ENCODE measurements around the gene XKR3. TPM values are rescaled to one million over a fixed set of nuclear protein-coding genes. Genes with fewer than 3 reads are reported as not detected.
"Not testable (repeated sequence)": the region's sequence is repeated elsewhere in the genome, so short reads cannot be mapped to it uniquely, and the experiment has no call there.

The XKR3 gene
- total and polyA plus RNA-seq, 2 of the 8 experiments (the other 6 are each of a cell fraction or from before 2014, with no cell fraction given) = 0.17 TPM; not detected in 1

DNA sequence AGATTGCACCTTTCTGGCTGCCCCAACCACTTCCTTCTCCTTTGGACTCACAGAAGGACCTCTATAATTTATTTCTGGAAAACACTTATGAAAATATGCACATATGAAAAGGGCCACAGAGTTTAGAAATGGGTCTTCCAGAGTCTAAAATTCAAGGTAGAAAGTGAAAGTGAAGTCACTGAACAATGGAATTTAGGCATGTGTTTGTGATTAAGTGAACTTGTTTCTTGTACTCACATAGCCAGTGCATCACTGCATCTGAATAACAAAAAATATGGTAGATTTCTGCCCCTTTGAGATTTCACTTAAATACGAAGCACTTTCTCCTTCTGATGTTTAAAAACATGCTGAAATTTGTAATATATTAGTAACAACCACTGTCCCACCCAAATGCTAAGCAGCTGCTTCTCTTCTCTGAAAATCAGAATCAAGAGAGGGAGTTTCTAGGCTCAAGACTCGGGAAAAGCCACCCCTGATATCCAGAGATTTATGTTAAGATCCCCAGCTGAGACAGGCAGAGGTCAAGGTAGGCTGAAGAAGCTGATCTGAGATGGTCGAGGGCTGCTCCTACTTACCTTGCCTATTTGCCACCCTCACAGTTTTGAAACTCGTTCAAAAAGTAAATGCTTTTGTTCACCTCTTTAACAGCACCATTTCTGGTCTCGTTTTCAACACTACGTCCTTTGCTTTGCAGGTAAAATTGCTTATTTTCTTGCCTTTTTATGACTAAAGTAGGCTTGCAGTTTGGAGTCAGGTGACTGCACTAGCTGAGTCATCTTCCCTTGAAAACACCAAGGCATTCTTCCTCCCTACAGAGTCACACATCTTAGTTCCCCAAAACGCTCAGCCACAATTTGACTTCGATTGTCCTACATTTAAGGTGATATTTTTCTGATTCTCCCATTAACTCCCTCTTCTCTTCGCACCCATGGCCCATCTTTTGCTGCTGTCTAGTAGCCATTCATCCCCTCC, at the start of gene XKR3 (continued):
- no peak for TF ChIP-seq BACH1 (IDR thresholded peaks at IDR 0.05; ENCODE audit: low read length)

DNA sequence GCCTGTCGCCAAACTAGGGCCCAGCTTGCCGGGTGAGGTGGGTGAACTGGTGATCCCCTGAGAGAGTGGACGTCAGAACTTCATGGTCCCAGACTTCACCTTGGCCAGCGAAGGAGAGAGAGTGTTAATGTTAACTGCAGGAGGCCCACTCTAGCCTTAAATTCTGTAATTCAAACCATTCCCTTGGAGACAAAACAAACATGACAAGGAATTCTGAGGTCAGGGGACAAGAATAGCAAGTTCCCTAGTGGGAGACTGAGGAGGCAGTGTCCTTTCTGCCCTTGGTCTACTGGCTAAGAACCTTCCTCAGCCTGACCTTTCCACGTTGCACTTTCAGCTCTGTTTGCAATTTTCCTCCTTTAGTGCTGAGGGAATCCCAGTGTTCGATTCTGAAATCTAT, 44.4 kb upstream of the XKR3 start:
- H2AFZ ChIP-seq (ENCODE audit: low read length); H3K36me3 ChIP-seq (ENCODE audit: control insufficient read depth in 2 of 4, insufficient read depth in 4 of 4, low read length in 3 of 4); H3K4ac ChIP-seq (replicated peaks; ENCODE audit: insufficient read length, low read depth, low read length); H3K9ac ChIP-seq (replicated peaks in 1 of 4; ENCODE audit: extremely low read depth in 1 of 4, low read depth in 3 of 4, low read length in 3 of 4); H2BK12ac ChIP-seq (ENCODE audit: low read depth, low read length); H4K20me1 ChIP-seq (replicated peaks in 1 of 2; ENCODE audit: control insufficient read depth in 1 of 2, insufficient read depth in 2 of 2, low read length in 2 of 2); H4K8ac ChIP-seq (ENCODE audit: extremely low read depth, insufficient read depth, low read length); H3K4me3 ChIP-seq (ENCODE audit: extremely low read depth in 1 of 4, insufficient read depth in 2 of 4, low read depth in 3 of 4, low read length in 4 of 4); H3K23me2 ChIP-seq (ENCODE audit: low read depth, low read length); H4K5ac ChIP-seq (ENCODE audit: insufficient read length, low read depth, low read length); H3K79me2 ChIP-seq (ENCODE audit: control insufficient read depth in 1 of 2, insufficient read depth in 2 of 2, low read length in 2 of 2); POLR2A ChIA-PET (ENCODE audit: partially characterized antibody); H4K91ac ChIP-seq (replicated peaks; ENCODE audit: insufficient read length, low read length); H2BK15ac ChIP-seq (ENCODE audit: low read length); H3K14ac ChIP-seq (ENCODE audit: insufficient read length); H3K18ac ChIP-seq (ENCODE audit: extremely low read depth, low read length); H3K27ac ChIP-seq (ENCODE audit: low read depth, low read length); H3K56ac ChIP-seq (replicated peaks; ENCODE audit: insufficient read length, low read depth, low read length); H3K79me1 ChIP-seq (ENCODE audit: low read depth, low read length); DNase-seq (ENCODE audit: low read depth in 1 of 2, low spot score in 2 of 2); H2BK20ac ChIP-seq (ENCODE audit: low read length); H3K4me1 ChIP-seq (replicated peaks in 1 of 4; ENCODE audit: control insufficient read depth in 3 of 4, insufficient read depth in 4 of 4, low read length in 3 of 4); H3K4me2 ChIP-seq (ENCODE audit: insufficient read depth in 1 of 2, low read depth in 2 of 2, low read length in 2 of 2); H2BK120ac ChIP-seq (replicated peaks; ENCODE audit: low read depth, low read length); H3K27me3 ChIP-seq (replicated peaks in 1 of 4; ENCODE audit: control insufficient read depth in 3 of 4, extremely low read depth in 1 of 4, insufficient read depth in 3 of 4, low read length in 3 of 4); H3K9me3 ChIP-seq (ENCODE audit: insufficient read depth in 2 of 2, low read depth in 1 of 2, low read length in 1 of 2); H3K23ac ChIP-seq (ENCODE audit: insufficient read length); H2AK5ac ChIP-seq (ENCODE audit: low read depth, low read length); H2BK5ac ChIP-seq (ENCODE audit: low read depth, low read length); FAIRE-seq: not testable (repeated sequence)
- 70% methylated on average over 5 of the region's 6 CpGs; no CpG with 5 or more reads in 1 of the 2 experiments for WGBS, 2 experiments (ENCODE audit: extremely low coverage in 1 of 2, insufficient coverage in 1 of 2, insufficient read length in 1 of 2, insufficient replicate concordance in 2 of 2, low coverage in 1 of 2, low lambda C conversion rate in 2 of 2, missing lambda C conversion rate in 1 of 2)
- CTCF ChIA-PET (ENCODE audit: partially characterized antibody) = interaction anchor here (0.6 kb wide), 1 partner anchor 85 kb away, joined by 3 read pairs; no protein-coding TSS in a partner anchor
